WTC11 (cell line): ENCODE results near the gene GPHA2. TPM values are rescaled to one million over a fixed set of nuclear protein-coding genes. Genes with fewer than 3 reads are reported as not detected.

Experiments used
- ATAC-seq: fragments of 200-7000 bp; cut with Tn5 transposase; 2 replicates; pipeline ENCODE4 v1.10.0; 2021; ENCODE audit warnings: mild to moderate bottlenecking, moderate library complexity
- CTCF ChIA-PET: fragments of 300-600 bp; sonication (Branson Sonifier 250); formaldehyde crosslinking; loops from one replicate; lab custom pipeline; 2021; ENCODE audit warnings: antibody characterized with exemption; lab: Charles Lee
- POLR2A ChIA-PET: fragments of 350-600 bp; sonication (Branson Sonifier 250); formaldehyde crosslinking; loops from one replicate; lab custom pipeline; 2021; ENCODE audit warnings: antibody characterized with exemption; lab: Charles Lee
- DNase-seq: peaks from one replicate; pipeline ENCODE4 v3.0.0; 2021; ENCODE audit warnings: low spot score
- H3K27ac Mint-ChIP-seq: 2 replicates; pipeline ENCODE4 v1.8.0; 2021; ENCODE audit warnings: mixed read lengths
- H3K27me3 Mint-ChIP-seq: 2 replicates; pipeline ENCODE4 v1.8.0; 2021; ENCODE audit warnings: low read depth, mild to moderate bottlenecking, moderate library complexity, mixed read lengths
- H3K36me3 Mint-ChIP-seq: 2 replicates; pipeline ENCODE4 v1.8.0; 2021; ENCODE audit warnings: mixed read lengths
- H3K4me1 Mint-ChIP-seq: 2 replicates; pipeline ENCODE4 v1.8.0; 2022; ENCODE audit warnings: mixed read lengths
- H3K4me3 Mint-ChIP-seq: 2 replicates; pipeline ENCODE4 v1.8.0; 2021; ENCODE audit warnings: mild to moderate bottlenecking, moderate library complexity, mixed read lengths
- H3K9me3 Mint-ChIP-seq: 2 replicates; pipeline ENCODE4 v1.8.0; 2021; ENCODE audit warnings: mixed read lengths
- FOXK1 ChIP-seq: sonication (generic); formaldehyde crosslinking; IDR thresholded peaks from 2 replicates; pipeline ENCODE4 v1.8.0; 2022; ENCODE audit warnings: mild to moderate bottlenecking, moderate library complexity, missing genetic modification reagents
- GRHL2 ChIP-seq: fragments of 250-450 bp; sonication (Bioruptor Pico); IDR thresholded peaks from 2 replicates; pipeline ENCODE4 v1.8.0; 2022; ENCODE audit warnings: mild to moderate bottlenecking, moderate library complexity; ENCODE audit not compliant: insufficient replicate concordance, severe bottlenecking
- KAT7 ChIP-seq: sonication (generic); formaldehyde crosslinking; IDR thresholded peaks from 2 replicates; pipeline ENCODE4 v1.8.1; 2023; ENCODE audit warnings: missing genetic modification reagents, mild to moderate bottlenecking, borderline replicate concordance
- NFYB ChIP-seq: sonication (generic); formaldehyde crosslinking; conservative IDR thresholded peaks from 2 replicates; pipeline ENCODE4 v1.8.0; 2022; ENCODE audit warnings: low read depth, missing genetic modification reagents
- RORB ChIP-seq: fragments of 250-450 bp; sonication (Bioruptor Pico); IDR thresholded peaks from 2 replicates; pipeline ENCODE4 v1.9.0; 2021; ENCODE audit warnings: mild to moderate bottlenecking
- SOX15 ChIP-seq: fragments of 250-450 bp; sonication (Bioruptor Pico); IDR thresholded peaks from 2 replicates; pipeline ENCODE4 v1.9.0; 2021; ENCODE audit warnings: mild to moderate bottlenecking
- TCF7 ChIP-seq: sonication (generic); formaldehyde crosslinking; IDR thresholded peaks from 2 replicates; pipeline ENCODE4 v1.8.0; 2022; ENCODE audit warnings: mild to moderate bottlenecking, low read depth, missing genetic modification reagents, moderate library complexity
- TEAD4 ChIP-seq: sonication (generic); formaldehyde crosslinking; IDR thresholded peaks from 2 replicates; pipeline ENCODE4 v1.8.0; 2022; ENCODE audit warnings: mild to moderate bottlenecking, missing genetic modification reagents
- ZNF263 ChIP-seq: sonication (generic); formaldehyde crosslinking; IDR thresholded peaks from 2 replicates; pipeline ENCODE4 v1.8.1; 2022; ENCODE audit warnings: low read depth, mild to moderate bottlenecking, moderate library complexity, missing genetic modification reagents
- total RNA-seq: library from RNA; stranded (reverse); gene quantifications from 3 replicates; pipeline ENCODE4 v1.2.3, GENCODE V29; 2021
- TF ChIP-seq, protein P1 (sequence below): fragments of 250-450 bp; sonication (Bioruptor Pico); IDR thresholded peaks from 2 replicates; pipeline ENCODE4 v1.9.0; 2021; ENCODE audit warnings: mild to moderate bottlenecking, borderline replicate concordance
- TF ChIP-seq, protein P2 (sequence below): sonication (generic); formaldehyde crosslinking; IDR thresholded peaks from 2 replicates; pipeline ENCODE4 v1.8.0; 2023; ENCODE audit warnings: mild to moderate bottlenecking, missing genetic modification reagents
- TF ChIP-seq, protein P3 (sequence below): sonication (generic); formaldehyde crosslinking; IDR thresholded peaks from 2 replicates; pipeline ENCODE4 v1.8.1; 2023; ENCODE audit warnings: mild to moderate bottlenecking, missing genetic modification reagents
- TF ChIP-seq, protein P4 (sequence below): sonication (generic); formaldehyde crosslinking; IDR thresholded peaks from 2 replicates; pipeline ENCODE4 v1.8.1; 2022; ENCODE audit warnings: mild to moderate bottlenecking, missing genetic modification reagents, moderate library complexity, borderline replicate concordance
- TF ChIP-seq, protein P5 (sequence below): fragments of 250-450 bp; sonication (Bioruptor Pico); IDR thresholded peaks from 2 replicates; pipeline ENCODE4 v1.9.0; 2021; ENCODE audit warnings: mild to moderate bottlenecking
- TF ChIP-seq, protein P6 (sequence below): sonication (generic); formaldehyde crosslinking; IDR thresholded peaks from 2 replicates; pipeline ENCODE4 v1.8.0; 2022; ENCODE audit warnings: mild to moderate bottlenecking, missing genetic modification reagents
- TF ChIP-seq, protein P7 (sequence below): sonication (generic); formaldehyde crosslinking; conservative IDR thresholded peaks from 2 replicates; pipeline ENCODE4 v1.8.1; 2023; ENCODE audit warnings: mild to moderate bottlenecking, low read depth, missing genetic modification reagents, moderate library complexity
- TF ChIP-seq, protein P8 (sequence below): fragments of 250-450 bp; sonication (Bioruptor Pico); IDR thresholded peaks from 2 replicates; pipeline ENCODE4 v1.9.0; 2021; ENCODE audit warnings: moderate library complexity, mild to moderate bottlenecking, inconsistent platforms, borderline replicate concordance

The GPHA2 gene
- total RNA-seq, 1 experiment from 2014 or later, result 1.6 TPM

DNA sequence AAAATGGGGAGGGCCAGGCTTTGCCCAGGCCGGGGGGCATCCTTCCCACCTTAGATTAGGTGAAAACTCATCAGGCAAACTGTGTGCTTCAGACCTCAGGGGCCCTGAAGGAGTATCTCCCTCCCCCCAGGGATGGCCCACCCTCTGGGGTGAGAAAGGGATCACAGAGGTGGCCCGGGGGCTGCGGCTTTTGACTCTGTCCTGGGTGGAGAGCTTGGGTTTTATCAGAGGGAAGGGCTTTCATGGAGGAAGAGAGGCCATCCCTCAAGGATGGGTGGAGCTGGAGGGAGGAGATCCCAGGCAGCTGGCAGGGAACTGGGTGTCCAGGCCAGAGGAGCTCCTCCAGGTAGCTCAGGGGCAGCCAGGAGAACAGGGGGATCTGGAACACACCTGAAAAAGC lies 14.3 kb downstream of the GPHA2 start (continued):
- TF ChIP-seq ZNF263 (CRISPR knock-in tag) (no peak), TCF7 (CRISPR knock-in tag) (no peak), TEAD4 (CRISPR knock-in tag) (no peak)
- TF ChIP-seq, protein P1, sequence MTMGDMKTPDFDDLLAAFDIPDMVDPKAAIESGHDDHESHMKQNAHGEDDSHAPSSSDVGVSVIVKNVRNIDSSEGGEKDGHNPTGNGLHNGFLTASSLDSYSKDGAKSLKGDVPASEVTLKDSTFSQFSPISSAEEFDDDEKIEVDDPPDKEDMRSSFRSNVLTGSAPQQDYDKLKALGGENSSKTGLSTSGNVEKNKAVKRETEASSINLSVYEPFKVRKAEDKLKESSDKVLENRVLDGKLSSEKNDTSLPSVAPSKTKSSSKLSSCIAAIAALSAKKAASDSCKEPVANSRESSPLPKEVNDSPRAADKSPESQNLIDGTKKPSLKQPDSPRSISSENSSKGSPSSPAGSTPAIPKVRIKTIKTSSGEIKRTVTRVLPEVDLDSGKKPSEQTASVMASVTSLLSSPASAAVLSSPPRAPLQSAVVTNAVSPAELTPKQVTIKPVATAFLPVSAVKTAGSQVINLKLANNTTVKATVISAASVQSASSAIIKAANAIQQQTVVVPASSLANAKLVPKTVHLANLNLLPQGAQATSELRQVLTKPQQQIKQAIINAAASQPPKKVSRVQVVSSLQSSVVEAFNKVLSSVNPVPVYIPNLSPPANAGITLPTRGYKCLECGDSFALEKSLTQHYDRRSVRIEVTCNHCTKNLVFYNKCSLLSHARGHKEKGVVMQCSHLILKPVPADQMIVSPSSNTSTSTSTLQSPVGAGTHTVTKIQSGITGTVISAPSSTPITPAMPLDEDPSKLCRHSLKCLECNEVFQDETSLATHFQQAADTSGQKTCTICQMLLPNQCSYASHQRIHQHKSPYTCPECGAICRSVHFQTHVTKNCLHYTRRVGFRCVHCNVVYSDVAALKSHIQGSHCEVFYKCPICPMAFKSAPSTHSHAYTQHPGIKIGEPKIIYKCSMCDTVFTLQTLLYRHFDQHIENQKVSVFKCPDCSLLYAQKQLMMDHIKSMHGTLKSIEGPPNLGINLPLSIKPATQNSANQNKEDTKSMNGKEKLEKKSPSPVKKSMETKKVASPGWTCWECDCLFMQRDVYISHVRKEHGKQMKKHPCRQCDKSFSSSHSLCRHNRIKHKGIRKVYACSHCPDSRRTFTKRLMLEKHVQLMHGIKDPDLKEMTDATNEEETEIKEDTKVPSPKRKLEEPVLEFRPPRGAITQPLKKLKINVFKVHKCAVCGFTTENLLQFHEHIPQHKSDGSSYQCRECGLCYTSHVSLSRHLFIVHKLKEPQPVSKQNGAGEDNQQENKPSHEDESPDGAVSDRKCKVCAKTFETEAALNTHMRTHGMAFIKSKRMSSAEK (CRISPR knock-in tag), result no peak

DNA sequence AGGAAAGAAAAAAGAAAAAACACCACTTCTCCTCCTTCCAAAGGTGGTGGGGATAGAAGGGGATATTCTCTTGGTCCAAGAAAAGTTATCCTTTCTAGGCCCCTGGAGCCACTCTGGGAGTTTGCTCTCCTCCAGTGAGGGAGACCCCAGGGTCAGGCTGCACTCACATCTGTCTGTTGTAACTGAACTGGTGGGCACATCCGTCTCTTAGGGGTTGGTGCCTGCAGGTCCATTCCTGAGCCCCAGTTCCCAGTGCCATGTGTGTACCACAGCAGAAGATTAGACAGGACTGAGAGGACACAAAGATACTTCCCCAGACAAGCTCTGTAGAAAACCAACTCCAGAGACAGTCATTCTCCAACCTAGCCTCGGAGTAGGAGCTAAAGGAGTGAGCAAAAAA lies 15.6 kb downstream of the GPHA2 start:
- DNase-seq, result no peak
- Mint-ChIP-seq H3K4me3 (no peak overlapping the region), H3K27me3 (no peaks in the 10 kb centered on the region), H3K36me3 (no peaks in the 10 kb centered on the region), H3K27ac (no peak overlapping the region), H3K4me1 (peaks cover 13% of the 10 kb centered on the region), H3K9me3 (no peaks in the 10 kb centered on the region)
- ChIA-PET POLR2A (interaction anchor here (0.6 kb wide), 1 partner anchor 77 kb away, joined by 3 read pairs; the partner anchor contains the start of gene BATF2), CTCF (interaction anchor here (0.7 to 4.1 kb wide), 5 partner anchors 13 to 190 kb away, joined by 3 to 14 read pairs (median 4); partner anchors contain the start of genes ARL2 and BATF2)
- no peak for ATAC-seq
- no peak for TF ChIP-seq FOXK1 (CRISPR knock-in tag)
- no peak for TF ChIP-seq NFYB (CRISPR knock-in tag)
- TF ChIP-seq, protein P2, sequence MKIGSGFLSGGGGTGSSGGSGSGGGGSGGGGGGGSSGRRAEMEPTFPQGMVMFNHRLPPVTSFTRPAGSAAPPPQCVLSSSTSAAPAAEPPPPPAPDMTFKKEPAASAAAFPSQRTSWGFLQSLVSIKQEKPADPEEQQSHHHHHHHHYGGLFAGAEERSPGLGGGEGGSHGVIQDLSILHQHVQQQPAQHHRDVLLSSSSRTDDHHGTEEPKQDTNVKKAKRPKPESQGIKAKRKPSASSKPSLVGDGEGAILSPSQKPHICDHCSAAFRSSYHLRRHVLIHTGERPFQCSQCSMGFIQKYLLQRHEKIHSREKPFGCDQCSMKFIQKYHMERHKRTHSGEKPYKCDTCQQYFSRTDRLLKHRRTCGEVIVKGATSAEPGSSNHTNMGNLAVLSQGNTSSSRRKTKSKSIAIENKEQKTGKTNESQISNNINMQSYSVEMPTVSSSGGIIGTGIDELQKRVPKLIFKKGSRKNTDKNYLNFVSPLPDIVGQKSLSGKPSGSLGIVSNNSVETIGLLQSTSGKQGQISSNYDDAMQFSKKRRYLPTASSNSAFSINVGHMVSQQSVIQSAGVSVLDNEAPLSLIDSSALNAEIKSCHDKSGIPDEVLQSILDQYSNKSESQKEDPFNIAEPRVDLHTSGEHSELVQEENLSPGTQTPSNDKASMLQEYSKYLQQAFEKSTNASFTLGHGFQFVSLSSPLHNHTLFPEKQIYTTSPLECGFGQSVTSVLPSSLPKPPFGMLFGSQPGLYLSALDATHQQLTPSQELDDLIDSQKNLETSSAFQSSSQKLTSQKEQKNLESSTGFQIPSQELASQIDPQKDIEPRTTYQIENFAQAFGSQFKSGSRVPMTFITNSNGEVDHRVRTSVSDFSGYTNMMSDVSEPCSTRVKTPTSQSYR, result no peak
- TF ChIP-seq KAT7 (CRISPR knock-in tag), result no peak
- TF ChIP-seq, protein P3, sequence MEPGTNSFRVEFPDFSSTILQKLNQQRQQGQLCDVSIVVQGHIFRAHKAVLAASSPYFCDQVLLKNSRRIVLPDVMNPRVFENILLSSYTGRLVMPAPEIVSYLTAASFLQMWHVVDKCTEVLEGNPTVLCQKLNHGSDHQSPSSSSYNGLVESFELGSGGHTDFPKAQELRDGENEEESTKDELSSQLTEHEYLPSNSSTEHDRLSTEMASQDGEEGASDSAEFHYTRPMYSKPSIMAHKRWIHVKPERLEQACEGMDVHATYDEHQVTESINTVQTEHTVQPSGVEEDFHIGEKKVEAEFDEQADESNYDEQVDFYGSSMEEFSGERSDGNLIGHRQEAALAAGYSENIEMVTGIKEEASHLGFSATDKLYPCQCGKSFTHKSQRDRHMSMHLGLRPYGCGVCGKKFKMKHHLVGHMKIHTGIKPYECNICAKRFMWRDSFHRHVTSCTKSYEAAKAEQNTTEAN (CRISPR knock-in tag), result no peak
- TF ChIP-seq, protein P4, sequence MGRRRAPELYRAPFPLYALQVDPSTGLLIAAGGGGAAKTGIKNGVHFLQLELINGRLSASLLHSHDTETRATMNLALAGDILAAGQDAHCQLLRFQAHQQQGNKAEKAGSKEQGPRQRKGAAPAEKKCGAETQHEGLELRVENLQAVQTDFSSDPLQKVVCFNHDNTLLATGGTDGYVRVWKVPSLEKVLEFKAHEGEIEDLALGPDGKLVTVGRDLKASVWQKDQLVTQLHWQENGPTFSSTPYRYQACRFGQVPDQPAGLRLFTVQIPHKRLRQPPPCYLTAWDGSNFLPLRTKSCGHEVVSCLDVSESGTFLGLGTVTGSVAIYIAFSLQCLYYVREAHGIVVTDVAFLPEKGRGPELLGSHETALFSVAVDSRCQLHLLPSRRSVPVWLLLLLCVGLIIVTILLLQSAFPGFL (CRISPR knock-in tag), result no peak
- TF ChIP-seq, protein P5, sequence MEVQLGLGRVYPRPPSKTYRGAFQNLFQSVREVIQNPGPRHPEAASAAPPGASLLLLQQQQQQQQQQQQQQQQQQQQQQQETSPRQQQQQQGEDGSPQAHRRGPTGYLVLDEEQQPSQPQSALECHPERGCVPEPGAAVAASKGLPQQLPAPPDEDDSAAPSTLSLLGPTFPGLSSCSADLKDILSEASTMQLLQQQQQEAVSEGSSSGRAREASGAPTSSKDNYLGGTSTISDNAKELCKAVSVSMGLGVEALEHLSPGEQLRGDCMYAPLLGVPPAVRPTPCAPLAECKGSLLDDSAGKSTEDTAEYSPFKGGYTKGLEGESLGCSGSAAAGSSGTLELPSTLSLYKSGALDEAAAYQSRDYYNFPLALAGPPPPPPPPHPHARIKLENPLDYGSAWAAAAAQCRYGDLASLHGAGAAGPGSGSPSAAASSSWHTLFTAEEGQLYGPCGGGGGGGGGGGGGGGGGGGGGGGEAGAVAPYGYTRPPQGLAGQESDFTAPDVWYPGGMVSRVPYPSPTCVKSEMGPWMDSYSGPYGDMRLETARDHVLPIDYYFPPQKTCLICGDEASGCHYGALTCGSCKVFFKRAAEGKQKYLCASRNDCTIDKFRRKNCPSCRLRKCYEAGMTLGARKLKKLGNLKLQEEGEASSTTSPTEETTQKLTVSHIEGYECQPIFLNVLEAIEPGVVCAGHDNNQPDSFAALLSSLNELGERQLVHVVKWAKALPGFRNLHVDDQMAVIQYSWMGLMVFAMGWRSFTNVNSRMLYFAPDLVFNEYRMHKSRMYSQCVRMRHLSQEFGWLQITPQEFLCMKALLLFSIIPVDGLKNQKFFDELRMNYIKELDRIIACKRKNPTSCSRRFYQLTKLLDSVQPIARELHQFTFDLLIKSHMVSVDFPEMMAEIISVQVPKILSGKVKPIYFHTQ (CRISPR knock-in tag), result no peak
- TF ChIP-seq, protein P6, sequence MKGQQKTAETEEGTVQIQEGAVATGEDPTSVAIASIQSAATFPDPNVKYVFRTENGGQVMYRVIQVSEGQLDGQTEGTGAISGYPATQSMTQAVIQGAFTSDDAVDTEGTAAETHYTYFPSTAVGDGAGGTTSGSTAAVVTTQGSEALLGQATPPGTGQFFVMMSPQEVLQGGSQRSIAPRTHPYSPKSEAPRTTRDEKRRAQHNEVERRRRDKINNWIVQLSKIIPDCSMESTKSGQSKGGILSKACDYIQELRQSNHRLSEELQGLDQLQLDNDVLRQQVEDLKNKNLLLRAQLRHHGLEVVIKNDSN (CRISPR knock-in tag), result no peak
- no peak for TF ChIP-seq TCF7 (CRISPR knock-in tag)
- TF ChIP-seq, protein P7, sequence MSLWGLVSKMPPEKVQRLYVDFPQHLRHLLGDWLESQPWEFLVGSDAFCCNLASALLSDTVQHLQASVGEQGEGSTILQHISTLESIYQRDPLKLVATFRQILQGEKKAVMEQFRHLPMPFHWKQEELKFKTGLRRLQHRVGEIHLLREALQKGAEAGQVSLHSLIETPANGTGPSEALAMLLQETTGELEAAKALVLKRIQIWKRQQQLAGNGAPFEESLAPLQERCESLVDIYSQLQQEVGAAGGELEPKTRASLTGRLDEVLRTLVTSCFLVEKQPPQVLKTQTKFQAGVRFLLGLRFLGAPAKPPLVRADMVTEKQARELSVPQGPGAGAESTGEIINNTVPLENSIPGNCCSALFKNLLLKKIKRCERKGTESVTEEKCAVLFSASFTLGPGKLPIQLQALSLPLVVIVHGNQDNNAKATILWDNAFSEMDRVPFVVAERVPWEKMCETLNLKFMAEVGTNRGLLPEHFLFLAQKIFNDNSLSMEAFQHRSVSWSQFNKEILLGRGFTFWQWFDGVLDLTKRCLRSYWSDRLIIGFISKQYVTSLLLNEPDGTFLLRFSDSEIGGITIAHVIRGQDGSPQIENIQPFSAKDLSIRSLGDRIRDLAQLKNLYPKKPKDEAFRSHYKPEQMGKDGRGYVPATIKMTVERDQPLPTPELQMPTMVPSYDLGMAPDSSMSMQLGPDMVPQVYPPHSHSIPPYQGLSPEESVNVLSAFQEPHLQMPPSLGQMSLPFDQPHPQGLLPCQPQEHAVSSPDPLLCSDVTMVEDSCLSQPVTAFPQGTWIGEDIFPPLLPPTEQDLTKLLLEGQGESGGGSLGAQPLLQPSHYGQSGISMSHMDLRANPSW, result no peak
- TF ChIP-seq RORB (CRISPR knock-in tag), result no peak
- TF ChIP-seq, protein P8, sequence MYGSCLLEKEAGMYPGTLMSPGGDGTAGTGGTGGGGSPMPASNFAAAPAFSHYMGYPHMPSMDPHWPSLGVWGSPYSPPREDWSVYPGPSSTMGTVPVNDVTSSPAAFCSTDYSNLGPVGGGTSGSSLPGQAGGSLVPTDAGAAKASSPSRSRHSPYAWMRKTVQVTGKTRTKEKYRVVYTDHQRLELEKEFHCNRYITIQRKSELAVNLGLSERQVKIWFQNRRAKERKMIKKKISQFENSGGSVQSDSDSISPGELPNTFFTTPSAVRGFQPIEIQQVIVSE, result no peak
- TF ChIP-seq SOX15 (CRISPR knock-in tag), result no peak
- TF ChIP-seq GRHL2 (CRISPR knock-in tag), result no peak
